NCI-H1092 treated with DMSO at 0.1 percent for 48 hours (cell line): Measurements from ENCODE around the gene EBF3.

Source experiments
- DNase-seq: peaks from one replicate; lab custom pipeline; 2025; lab: John Stamatoyannopoulos, UW

Gene EBF3

GRCh38 chr10:129851941-129852640, 112.0 kb downstream of the EBF3 start:
- DNase-seq, result no peak

GRCh38 chr10:129850790-129851189, 113.3 kb downstream of the EBF3 start:
- DNase-seq, result no peak

DNA sequence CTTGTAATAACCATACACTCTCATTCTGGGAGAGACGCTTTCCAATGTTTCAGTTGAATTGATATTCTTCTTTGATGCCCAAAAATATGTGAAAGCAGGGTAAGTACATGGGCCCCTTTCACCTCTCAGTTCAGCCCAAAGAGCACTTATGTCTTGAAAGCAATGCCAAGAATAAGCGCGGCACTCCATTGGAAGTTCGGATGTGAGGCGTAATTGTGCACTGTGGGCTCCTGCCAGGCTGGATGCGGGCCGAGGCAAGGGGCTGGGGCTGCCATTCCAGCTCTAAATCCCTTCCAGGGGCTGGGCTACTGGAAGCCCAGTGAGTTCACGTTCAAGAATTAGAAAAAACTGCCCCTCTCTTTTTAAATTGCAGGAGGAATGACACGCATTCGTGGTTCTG, 113.8 kb downstream of the EBF3 start:
- DNase-seq, result no peak

DNA sequence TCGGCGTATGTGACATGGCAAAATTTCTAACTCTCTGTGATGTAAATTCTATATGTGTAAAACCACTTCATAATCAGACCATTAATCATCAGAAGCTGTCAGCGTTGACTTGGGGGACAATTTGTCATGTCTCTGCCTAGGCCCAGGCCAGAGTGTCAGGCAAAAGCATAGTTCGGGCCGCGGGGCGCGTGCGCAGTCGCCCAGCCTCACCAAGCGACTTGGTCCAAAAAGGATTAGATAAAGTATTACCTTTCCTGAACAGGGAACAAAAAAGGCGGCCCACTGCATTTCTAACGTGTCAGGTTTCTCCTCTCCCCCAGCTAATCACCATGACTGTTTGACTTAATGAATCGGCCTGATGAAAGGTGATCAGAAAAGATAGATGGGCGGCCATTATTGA, 114.2 kb downstream of the EBF3 start:
- DNase-seq, result no peak

GRCh38 chr10:129849452-129849750, 114.7 kb downstream of the EBF3 start:
- no peak for DNase-seq

DNA sequence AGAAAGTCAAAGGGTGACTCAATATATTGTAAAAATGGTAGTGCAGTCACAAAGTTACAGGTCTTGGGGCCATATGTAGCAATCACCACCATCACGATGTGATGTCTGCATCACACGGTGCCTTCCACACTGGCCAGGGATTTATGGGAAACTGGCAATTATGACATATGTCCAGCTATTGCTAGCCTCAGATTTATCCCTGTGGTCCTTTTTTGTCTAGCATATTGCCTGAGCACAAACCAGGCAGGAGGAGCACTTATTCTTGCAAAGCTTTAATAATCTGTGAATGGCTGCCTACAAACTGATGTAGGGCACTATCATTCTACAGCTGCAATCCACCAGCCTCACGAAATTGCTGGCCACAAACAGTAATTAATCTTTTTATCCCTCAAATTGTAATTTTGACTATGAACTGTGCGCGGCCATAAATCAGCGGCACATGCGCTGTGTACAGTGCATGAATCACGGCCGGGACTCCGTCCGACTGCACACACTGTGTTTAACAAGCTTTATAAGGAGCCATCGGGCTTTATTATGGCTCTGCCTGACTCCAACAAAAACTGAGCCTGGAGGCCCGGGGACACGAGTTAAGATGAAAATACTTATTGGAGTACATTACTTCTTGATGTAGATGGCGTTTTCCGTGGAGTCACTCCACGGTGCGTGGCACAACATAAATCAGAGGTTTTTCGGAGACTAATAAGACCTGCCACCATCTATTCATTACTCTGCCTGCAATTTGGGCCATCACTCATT, 115.2 kb downstream of the EBF3 start:
- no peak for DNase-seq

- DNase-seq, result no peak
These were observed 116.2 kb downstream of the EBF3 start for GRCh38 chr10:129847741-129848483.

- DNase-seq, result no peak
These were observed 117.1 kb downstream of the EBF3 start for GRCh38 chr10:129846991-129847391.

GRCh38 chr10:129845111-129845753, 118.8 kb downstream of the EBF3 start:
- DNase-seq, result peak; percentile 4

DNA sequence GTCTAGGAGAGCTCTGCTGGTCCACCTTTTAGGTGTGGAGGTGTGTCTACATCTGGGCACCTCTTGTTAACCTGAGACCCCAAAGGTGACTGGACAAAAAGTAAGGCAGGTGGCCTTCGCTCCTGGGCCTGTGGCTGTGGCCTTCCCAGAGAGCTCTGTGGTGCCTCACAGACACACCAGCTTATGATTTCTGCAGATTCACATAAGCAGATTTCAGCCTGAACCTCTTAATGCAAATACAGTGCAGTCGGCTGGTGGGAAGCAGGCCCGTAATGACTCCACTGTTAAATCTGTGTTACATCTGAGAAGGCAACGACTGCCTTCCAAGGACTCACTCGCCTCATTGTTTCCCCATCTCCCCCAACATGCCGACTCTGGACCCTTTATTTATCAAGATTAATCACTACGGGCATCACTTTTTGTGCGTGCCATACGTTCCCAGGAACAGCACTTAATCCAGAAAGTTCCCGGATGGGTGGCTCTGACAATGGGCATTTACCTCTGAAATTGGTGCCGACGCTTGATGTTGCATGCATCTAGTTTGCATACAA, 119.8 kb downstream of the EBF3 start:
- DNase-seq, result no peak

DNA sequence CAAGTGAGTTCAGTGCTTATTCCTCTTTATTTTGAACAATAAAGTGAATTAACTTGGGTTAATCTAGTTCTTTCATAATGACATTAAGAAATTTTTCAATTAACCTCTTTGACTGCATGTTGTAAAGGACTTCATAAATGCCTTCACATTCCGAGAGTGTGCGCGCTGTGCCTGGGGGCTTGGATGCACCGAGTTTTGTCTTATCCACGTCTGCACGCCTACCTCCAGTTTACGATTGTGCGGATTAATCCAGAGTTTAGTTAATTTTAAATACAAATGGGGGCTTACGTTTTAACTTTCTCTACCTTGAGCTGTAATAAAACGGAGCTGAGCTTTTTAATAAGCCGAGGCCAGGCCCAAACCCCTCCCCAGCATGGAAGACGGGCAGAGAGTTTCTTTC, 120.4 kb downstream of the EBF3 start:
- no peak for DNase-seq

GRCh38 chr10:129843131-129843541, 120.9 kb downstream of the EBF3 start:
- no peak for DNase-seq

GRCh38 chr10:129842031-129842430, 122.0 kb downstream of the EBF3 start:
- DNase-seq, result no peak

- no peak for DNase-seq
These were observed 122.5 kb downstream of the EBF3 start for GRCh38 chr10:129841590-129841989.

DNA sequence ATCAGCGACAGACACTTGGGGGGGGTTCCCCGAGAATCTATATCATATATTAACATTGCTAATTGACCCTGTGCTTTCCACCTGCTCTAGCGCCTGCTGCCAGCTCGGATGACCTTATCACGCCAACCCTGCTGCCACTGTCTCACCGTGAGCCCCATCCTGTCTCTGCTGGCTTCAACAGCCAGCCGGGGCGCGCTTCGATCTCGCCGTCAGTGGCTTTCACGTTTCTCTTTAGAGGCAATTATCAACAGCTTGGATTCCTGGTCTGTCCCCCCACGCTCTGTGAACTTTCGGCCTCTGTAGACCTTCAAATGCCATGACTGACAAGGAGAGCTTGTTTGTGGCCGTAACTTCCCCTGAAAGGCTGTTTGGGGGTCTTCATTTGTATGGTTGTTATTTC, 123.0 kb downstream of the EBF3 start:
- DNase-seq, result no peak

- no peak for DNase-seq
These were observed 123.9 kb downstream of the EBF3 start for GRCh38 chr10:129840196-129840590.

GRCh38 chr10:129839285-129840195, 124.5 kb downstream of the EBF3 start:
- DNase-seq, result no peak

- DNase-seq, result no peak
These were observed 125.3 kb downstream of the EBF3 start for GRCh38 chr10:129838794-129839193.

GRCh38 chr10:129837909-129838582, 126.0 kb downstream of the EBF3 start:
- no peak for DNase-seq

GRCh38 chr10:129836253-129836652, 127.8 kb downstream of the EBF3 start:
- no peak for DNase-seq
